ENCODE results near the gene MICU1.
"Not testable (repeated sequence)": the region's sequence is repeated elsewhere in the genome, so short reads cannot be mapped to it uniquely, and the experiment has no call there.

The MICU1 gene

GRCh38 chr10:72557362-72557761, 68.5 kb downstream of the MICU1 start:
- DNase-seq (ENCODE audit: low spot score), result no peak

DNA sequence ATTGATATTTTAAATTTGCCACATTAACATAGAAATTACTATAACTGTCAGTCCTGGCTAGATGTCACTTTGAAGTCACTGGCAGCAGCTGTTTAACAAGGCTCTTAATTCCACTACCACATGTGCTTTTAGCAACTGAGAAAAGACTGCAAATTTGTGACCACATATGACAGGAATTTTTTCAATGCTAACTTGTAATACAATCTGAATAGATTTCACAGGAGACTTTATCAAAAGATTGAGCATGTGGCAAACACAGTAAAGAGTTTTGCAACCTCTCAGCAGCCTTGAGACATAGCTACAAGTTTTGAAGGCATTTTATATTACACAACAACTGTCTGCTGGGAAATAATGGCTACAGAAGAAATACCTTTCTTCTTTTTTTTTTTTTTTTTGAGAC, 73.0 kb downstream of the MICU1 start:
- no peak for DNase-seq (ENCODE audit: low spot score)

GRCh38 chr10:72550239-72550638, 75.6 kb downstream of the MICU1 start:
- no peak for DNase-seq (ENCODE audit: low spot score)

- no peak for DNase-seq (ENCODE audit: low spot score)
These were observed 80.3 kb downstream of the MICU1 start for GRCh38 chr10:72545546-72545945.

DNA sequence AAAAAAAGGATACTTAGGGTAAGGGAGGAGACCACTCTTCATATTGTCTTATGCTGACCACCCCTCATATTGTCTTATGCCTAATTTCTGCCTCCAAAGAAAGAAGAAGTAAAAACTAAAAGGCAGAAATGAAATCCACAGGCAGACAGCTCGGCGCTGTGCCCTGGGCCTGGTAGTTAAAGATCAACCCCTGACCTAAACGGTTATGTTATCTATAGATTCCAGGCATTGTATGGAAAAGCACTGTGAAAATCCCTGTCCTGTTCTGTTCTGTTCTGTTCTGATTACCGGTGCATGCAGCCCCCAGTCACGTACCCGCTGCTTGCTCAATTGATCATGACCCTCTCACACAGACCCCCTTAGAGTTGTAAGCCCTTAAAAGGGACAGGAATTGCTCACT, 82.0 kb downstream of the MICU1 start:
- not testable (repeated sequence) for DNase-seq (ENCODE audit: low spot score)

DNA sequence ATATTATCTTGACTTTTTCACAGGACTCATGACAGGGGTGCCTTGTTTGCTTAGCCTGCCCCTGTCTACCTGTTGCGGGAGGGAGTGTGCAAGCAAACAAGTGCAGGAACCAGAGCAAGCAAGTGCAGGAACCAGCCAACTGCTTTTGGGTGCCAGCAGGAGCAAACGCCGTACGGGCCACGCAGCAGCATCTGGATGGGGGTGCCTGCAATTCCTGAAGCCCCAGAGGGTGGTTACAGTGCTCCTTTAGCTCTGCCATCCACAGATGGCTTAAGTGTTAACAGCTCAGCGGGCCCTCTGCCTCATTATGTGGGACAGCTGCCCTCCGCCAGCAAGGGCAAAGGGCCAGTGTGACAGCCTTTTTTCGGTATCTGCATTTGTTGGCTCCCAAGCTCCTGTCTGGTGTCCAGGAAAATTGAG, 83.5 kb downstream of the MICU1 start:
- no peak for DNase-seq (ENCODE audit: low spot score)

- no peak for DNase-seq (ENCODE audit: low spot score)
These were observed 84.5 kb downstream of the MICU1 start for GRCh38 chr10:72541337-72541736.

DNA sequence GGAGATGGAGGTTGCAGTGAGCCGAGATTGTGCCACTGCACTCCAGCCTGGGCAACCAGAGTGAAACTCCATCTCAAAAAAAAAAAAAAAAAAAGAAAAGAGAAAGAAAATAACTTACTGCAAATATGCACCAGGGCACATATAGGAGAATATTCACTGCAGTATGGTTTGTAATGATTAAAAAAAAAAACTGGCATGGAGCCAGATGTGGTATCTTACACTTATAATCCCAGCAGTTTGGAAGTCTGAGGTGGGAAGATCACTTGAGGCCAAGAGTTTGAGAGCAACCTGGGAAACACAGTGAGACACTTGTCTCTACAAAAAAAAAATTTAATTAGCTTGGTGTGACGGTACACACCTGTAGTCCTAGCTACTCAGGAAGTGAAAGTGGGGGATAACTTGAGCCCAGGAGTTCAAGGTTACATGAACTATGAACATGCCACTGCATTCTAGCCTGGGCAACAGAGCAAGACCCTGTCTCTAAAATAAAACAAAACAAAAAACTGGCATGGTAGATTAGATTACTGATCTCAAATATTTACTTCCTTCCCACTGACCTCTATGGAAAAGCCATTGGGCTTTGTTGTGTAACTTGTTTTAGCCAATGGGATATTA, 85.6 kb downstream of the MICU1 start:
- DNase-seq (ENCODE audit: low spot score), result no peak

DNA sequence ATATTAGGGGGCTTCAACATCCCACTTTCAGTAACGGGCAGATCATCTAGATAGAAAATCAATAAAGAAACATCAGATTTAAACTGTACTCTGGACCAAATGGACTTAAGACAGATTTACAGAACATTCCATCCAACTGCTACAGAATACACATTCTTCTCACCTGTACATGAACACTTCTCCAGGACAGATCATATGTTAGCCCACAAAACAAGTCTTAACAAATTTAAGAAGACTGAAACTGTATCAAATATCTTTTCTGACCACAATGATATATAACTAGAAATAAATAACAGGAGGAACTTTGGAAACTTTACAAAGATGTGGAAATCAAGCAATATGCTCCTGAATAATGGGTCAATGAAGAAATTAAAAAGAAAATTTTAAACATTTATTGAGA, 86.7 kb downstream of the MICU1 start:
- DNase-seq (ENCODE audit: low spot score), result no peak

- DNase-seq (ENCODE audit: low spot score), result no peak
These were observed 100.2 kb downstream of the MICU1 start for GRCh38 chr10:72525689-72526088.

- no peak for DNase-seq (ENCODE audit: low spot score)
These were observed 100.6 kb downstream of the MICU1 start for GRCh38 chr10:72525277-72525676.

DNA sequence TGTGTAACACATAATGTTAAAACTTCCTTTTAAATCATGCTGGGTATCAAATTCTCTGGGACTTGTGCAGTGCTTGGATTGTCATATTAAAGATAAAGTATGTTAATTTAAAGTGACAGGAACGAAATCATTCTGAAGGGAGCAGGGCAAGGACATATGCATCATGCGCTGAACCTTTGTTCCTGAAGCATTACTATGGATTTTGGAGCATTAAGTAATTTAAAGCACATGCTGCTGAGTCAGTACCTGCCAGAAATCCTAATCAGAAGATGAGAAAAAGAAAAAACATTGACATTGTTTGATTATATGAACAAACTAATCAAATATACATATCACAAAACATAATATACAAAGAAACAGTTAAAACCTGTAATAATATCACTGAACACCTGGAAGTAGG, 101.4 kb downstream of the MICU1 start:
- DNase-seq (ENCODE audit: low spot score), result no peak

DNA sequence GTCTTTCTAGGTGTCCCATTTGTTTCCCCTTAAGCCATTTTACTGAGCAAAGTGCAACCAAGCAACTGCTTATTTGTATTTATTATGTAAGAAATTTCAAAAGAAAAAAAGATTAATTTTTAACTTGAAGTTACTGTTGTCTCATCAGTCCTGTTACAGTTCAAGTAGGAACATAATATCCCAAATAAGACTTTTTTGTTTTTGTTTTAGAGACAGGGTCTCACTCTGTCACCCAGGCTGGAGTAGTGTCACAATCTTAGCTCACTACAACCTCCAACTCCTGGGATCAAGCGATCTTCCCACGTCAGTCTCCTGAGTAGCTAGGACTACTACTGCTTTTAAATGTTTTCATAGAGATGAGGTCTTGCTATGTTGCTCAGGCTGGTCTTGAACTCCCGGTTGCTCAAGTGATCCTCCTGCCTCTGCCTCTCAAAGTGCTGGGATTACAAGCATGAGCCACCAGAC, 101.9 kb downstream of the MICU1 start:
- no peak for DNase-seq (ENCODE audit: low spot score)

- DNase-seq (ENCODE audit: low spot score), result no peak
These were observed 102.8 kb downstream of the MICU1 start for GRCh38 chr10:72523062-72523461.

GRCh38 chr10:72517244-72517643, 108.6 kb downstream of the MICU1 start:
- DNase-seq (ENCODE audit: low spot score), result no peak

GRCh38 chr10:72515455-72515854, 110.4 kb downstream of the MICU1 start:
- no peak for DNase-seq (ENCODE audit: low spot score)

GRCh38 chr10:72513910-72514309, 112.0 kb downstream of the MICU1 start:
- no peak for DNase-seq (ENCODE audit: low spot score)

DNA sequence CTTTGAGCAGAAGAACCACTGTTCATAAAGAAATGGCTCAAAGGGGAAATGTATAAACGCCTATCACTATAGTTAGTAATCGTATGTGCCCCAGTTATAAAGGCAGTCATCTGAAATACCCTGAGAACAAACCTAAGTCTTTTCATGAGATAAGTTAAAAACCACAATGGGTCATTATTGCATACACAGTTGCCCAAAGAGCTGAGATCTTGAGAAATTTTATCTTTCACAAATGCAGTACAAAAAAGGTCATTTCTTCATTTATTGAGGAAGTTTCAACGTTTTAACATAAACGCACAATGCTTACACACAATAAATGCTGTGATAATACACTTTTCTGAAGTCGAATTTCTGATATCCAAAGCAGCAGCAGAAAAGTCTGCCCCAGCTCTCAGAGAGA, 114.4 kb downstream of the MICU1 start:
- DNase-seq (ENCODE audit: low spot score), result no peak

DNA sequence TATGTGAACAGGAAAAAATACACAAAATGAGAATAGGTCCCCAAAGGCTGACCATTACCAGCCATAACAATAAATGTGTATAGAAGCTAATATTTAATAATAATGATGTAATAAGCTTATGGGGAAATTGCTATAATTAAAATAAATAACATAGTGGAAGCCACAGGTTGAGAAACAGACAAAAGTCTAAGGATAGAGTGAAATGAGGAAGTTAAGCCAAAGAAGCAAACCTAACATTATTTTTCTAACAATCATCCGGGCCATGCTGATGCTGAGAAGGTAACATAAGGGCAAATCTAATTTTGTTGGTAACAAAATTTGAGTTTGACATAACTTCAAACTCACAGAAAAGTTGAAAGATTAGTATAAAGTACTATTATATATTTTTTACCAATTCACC, 115.9 kb downstream of the MICU1 start:
- no peak for DNase-seq (ENCODE audit: low spot score)

GRCh38 chr10:72509206-72509799, 116.6 kb downstream of the MICU1 start:
- no peak for DNase-seq (ENCODE audit: low spot score)

DNA sequence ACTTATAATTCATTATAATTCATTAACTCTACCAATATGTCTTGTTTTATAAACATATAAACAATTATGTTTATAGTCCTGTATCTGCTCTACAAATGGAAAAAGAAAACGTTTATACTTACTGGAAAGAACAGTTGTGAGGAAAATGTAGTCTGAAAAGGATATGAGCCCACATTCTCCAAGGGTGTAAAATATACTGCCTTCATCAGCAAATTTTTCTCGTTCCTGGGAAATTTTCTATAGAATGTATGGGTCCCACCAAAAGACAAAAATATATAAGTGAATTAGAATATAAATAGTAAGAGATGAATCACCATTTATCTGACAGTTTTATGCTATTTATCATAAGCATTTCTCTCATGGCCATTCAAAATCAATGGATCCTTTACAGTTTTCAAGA, 117.8 kb downstream of the MICU1 start:
- no peak for DNase-seq (ENCODE audit: low spot score)

DNA sequence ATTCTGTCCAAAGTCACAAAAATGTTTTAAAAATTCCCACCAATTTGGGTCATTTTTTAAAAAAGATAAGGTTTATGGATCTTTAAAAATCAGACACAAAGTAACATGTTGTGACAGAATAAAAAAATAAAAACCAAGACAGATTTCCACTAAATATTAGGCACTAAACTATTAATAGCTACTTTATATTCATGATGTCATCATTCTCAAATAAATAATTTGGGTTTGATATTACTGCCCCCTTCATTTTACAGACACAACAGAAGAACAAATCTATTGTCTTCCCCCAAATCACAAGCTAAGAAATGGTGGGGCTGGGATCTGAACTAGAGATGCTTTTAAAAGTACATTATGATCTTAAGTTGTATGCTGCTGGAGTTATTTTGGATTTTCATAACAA, 119.4 kb downstream of the MICU1 start:
- no peak for DNase-seq (ENCODE audit: low spot score)

- DNase-seq (ENCODE audit: low spot score), result no peak
These were observed 120.4 kb downstream of the MICU1 start for GRCh38 chr10:72505435-72505834.

Measured in ecto neural progenitor cell (in vitro differentiated cells).